NB4 (cell line): ENCODE results near the gene TMEM273.

Experiments
- CTCF ChIP-seq: IDR thresholded peaks from one replicate; pipeline ENCODE4 v1.5.1; 2012; ENCODE audit warnings: low read depth, low read length
- MAX ChIP-seq: IDR thresholded peaks from 2 replicates; pipeline ENCODE4 v1.6.1; 2011; ENCODE audit warnings: low read depth, low read length
- POLR2A ChIP-seq: IDR thresholded peaks from 2 replicates; pipeline ENCODE4 v1.6.1; 2011; ENCODE audit warnings: mild to moderate bottlenecking; ENCODE audit not compliant: insufficient read length; ENCODE audit errors: extremely low read depth

- TF ChIP-seq CTCF (no peak), MAX (no peak), POLR2A (no peak)
These were observed 69.6 kb downstream of the TMEM273 start for GRCh38 chr10:49118430-49119074.
